Panc1 (cell line): ENCODE measurements around the gene ADCY7. TPM values are rescaled to one million over a fixed set of nuclear protein-coding genes. Genes with fewer than 3 reads are reported as not detected.
A peak's percentile ranks its signal among the peaks of the same experiment; 100 is the strongest.

ENCODE experiments used
- ATAC-seq: fragments of 200-7000 bp; cut with Tn5 transposase; 2 replicates; pipeline ENCODE4 v1.9.1; 2020; ENCODE audit warnings: mild to moderate bottlenecking, moderate library complexity
- BruUV-seq: library from RNA; stranded (reverse); fragments of 400-500 nt; replicated peaks from 2 replicates; lab custom pipeline; 2021; lab: Mats Ljungman, UMichigan
- CTCF ChIA-PET: fragments of 300-600 bp; sonication (Branson Sonifier 250); formaldehyde crosslinking; loops from one replicate; lab custom pipeline; 2022; ENCODE audit warnings: antibody characterized with exemption; lab: Charles Lee
- POLR2A ChIA-PET: fragments of 300-600 bp; sonication (Branson Sonifier 250); formaldehyde crosslinking; loops from one replicate; lab custom pipeline; 2022; ENCODE audit warnings: antibody characterized with exemption; lab: Charles Lee
- DNase-seq: peaks from one replicate; pipeline ENCODE4 v3.0.0-alpha.2; 2010; ENCODE audit warnings: low read depth, low spot score
- H3K27ac ChIP-seq: 2 replicates; pipeline ENCODE4 v1.5.1; 2011; ENCODE audit warnings: mild to moderate bottlenecking, low read length, inconsistent platforms
- H3K27me3 ChIP-seq: fragments of 200-500 bp; sonication (Bioruptor generic); 2 replicates; pipeline ENCODE4 v1.6.0; 2014; ENCODE audit warnings: low read length, inconsistent platforms; ENCODE audit not compliant: control insufficient read depth, insufficient read depth
- H3K36me3 ChIP-seq: fragments of 200-500 bp; sonication (Bioruptor generic); 2 replicates; pipeline ENCODE4 v1.5.1; 2014; ENCODE audit warnings: inconsistent platforms, mild to moderate bottlenecking, low read length, moderate library complexity; ENCODE audit not compliant: control insufficient read depth, insufficient read depth
- H3K4me1 ChIP-seq: 2 replicates; pipeline ENCODE4 v1.5.1; 2011; ENCODE audit warnings: inconsistent platforms, mild to moderate bottlenecking, low read length, moderate library complexity; ENCODE audit not compliant: control insufficient read depth, insufficient read depth
- H3K4me3 ChIP-seq, 2 experiments: 2 replicates each; pipeline ENCODE4 v1.5.1; 2011 to 2012; ENCODE audit warnings: low read depth in 2 of 2, low read length in 2 of 2, mild to moderate bottlenecking in 2 of 2, inconsistent platforms in 1 of 2, moderate library complexity in 1 of 2
- H3K9me3 ChIP-seq: fragments of 200-500 bp; sonication (Bioruptor generic); 2 replicates; pipeline ENCODE4 v1.5.1; 2014; ENCODE audit warnings: low read depth, mild to moderate bottlenecking, inconsistent platforms, low read length, moderate library complexity; ENCODE audit not compliant: control insufficient read depth, insufficient read depth
- CTCF ChIP-seq: fragments of 450-650 bp; IDR thresholded peaks from 2 replicates; pipeline ENCODE4 v1.5.1; 2017; ENCODE audit warnings: mild to moderate bottlenecking
- POLR2AphosphoS5 ChIP-seq: IDR thresholded peaks from 2 replicates; pipeline ENCODE4 v1.6.1; 2012; ENCODE audit warnings: mild to moderate bottlenecking, low read depth, low read length, moderate library complexity
- SIN3A ChIP-seq: IDR thresholded peaks from 2 replicates; pipeline ENCODE4 v1.6.1; 2012; ENCODE audit warnings: low read depth, mild to moderate bottlenecking, low read length, moderate library complexity, borderline replicate concordance; ENCODE audit not compliant: insufficient read depth
- TCF7L2 ChIP-seq: IDR thresholded peaks from 2 replicates; pipeline ENCODE4 v1.6.1; 2011; ENCODE audit warnings: mild to moderate bottlenecking, low read depth, low read length, inconsistent platforms
- in situ Hi-C: cut with HindIII; loops from 2 replicates; pipeline ENCODE4 v1.10.0; 2016; ENCODE audit warnings: low sequenced_read_pairs, low pct_unique_long_range_greater_than_20kb
- intact Hi-C: fragments of 100-400 bp; cut with micrococcal nuclease; formaldehyde crosslinking; loops from one replicate; pipeline ENCODE4 v1.10.0; 2022; ENCODE audit not compliant: unreplicated experiment
- total RNA-seq: library from RNA; stranded (reverse); gene quantifications from one replicate; pipeline ENCODE4 v1.2.1, GENCODE V29; 2021; ENCODE audit not compliant: unreplicated experiment
- TF ChIP-seq, protein P1 (sequence below), 2 experiments: IDR thresholded peaks; 2 replicates each; pipeline ENCODE4 v1.6.1; 2011 to 2012; ENCODE audit warnings: low read depth in 2 of 2, control low read depth in 1 of 2, low read length in 1 of 2, mild to moderate bottlenecking in 1 of 2, moderate library complexity in 1 of 2; ENCODE audit not compliant: insufficient read depth in 1 of 2

ADCY7 gene
- total RNA-seq, 1 experiment from 2014 or later: 6.3 TPM

GRCh38 chr16:50326835-50327465, 60.6 kb downstream of the ADCY7 start:
- H3K4me3 ChIP-seq: no peak overlapping the region
- intact Hi-C loops: no loop called here

GRCh38 chr16:50329446-50330189, 63.3 kb downstream of the ADCY7 start:
- intact Hi-C loops: no loop called here

More at GRCh38 chr16:50326835-50327465, 60.6 kb downstream of the ADCY7 start:
- CTCF ChIA-PET: no interaction called here
- TF ChIP-seq SIN3A: no peak
- TF ChIP-seq, protein P1, sequence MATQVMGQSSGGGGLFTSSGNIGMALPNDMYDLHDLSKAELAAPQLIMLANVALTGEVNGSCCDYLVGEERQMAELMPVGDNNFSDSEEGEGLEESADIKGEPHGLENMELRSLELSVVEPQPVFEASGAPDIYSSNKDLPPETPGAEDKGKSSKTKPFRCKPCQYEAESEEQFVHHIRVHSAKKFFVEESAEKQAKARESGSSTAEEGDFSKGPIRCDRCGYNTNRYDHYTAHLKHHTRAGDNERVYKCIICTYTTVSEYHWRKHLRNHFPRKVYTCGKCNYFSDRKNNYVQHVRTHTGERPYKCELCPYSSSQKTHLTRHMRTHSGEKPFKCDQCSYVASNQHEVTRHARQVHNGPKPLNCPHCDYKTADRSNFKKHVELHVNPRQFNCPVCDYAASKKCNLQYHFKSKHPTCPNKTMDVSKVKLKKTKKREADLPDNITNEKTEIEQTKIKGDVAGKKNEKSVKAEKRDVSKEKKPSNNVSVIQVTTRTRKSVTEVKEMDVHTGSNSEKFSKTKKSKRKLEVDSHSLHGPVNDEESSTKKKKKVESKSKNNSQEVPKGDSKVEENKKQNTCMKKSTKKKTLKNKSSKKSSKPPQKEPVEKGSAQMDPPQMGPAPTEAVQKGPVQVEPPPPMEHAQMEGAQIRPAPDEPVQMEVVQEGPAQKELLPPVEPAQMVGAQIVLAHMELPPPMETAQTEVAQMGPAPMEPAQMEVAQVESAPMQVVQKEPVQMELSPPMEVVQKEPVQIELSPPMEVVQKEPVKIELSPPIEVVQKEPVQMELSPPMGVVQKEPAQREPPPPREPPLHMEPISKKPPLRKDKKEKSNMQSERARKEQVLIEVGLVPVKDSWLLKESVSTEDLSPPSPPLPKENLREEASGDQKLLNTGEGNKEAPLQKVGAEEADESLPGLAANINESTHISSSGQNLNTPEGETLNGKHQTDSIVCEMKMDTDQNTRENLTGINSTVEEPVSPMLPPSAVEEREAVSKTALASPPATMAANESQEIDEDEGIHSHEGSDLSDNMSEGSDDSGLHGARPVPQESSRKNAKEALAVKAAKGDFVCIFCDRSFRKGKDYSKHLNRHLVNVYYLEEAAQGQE (IDR thresholded peaks at IDR 0.05; ENCODE audit: insufficient read depth in 1 of 2, low read depth in 2 of 2, low read length in 1 of 2): no peak
- TF ChIP-seq CTCF: peak; percentile 65
- no peak for TF ChIP-seq POLR2AphosphoS5
- TF ChIP-seq TCF7L2: no peak
- no peak for ATAC-seq
- DNase-seq: peak; percentile 4
- H3K4me1 ChIP-seq: no peaks in the 10 kb centered on the region
- no peaks in the 10 kb centered on the region for H3K9me3 ChIP-seq
- no peaks in the 10 kb centered on the region for H3K27me3 ChIP-seq
- POLR2A ChIA-PET: no interaction called here
- H3K36me3 ChIP-seq: peaks cover 6% of the 10 kb centered on the region
- in situ Hi-C loops: no loop called here
- no TSS peak for BruUV-seq
- H3K27ac ChIP-seq: no peak overlapping the region

More at GRCh38 chr16:50329446-50330189, 63.3 kb downstream of the ADCY7 start:
- in situ Hi-C loops: no loop called here
- ATAC-seq: no peak
- Histone ChIP-seq H3K27me3 (no peaks in the 10 kb centered on the region), H3K4me3 (no peak overlapping the region), H3K9me3 (no peaks in the 10 kb centered on the region), H3K4me1 (no peaks in the 10 kb centered on the region), H3K36me3 (peaks cover 3% of the 10 kb centered on the region; the same call in 1 of the 2 replicates), H3K27ac (no peak overlapping the region)
- no TSS peak for BruUV-seq
- POLR2A ChIA-PET: no interaction called here
- CTCF ChIA-PET: no interaction called here
- no peak for DNase-seq
- TF ChIP-seq POLR2AphosphoS5 (no peak), CTCF (no peak), TCF7L2 (no peak), SIN3A (no peak)
- TF ChIP-seq, protein P1 (IDR thresholded peaks at IDR 0.05; ENCODE audit: insufficient read depth in 1 of 2, low read depth in 2 of 2, low read length in 1 of 2): no peak
